ENCODE results near the gene DDB1.

DDB1 gene

GRCh38 chr11:61293867-61294716 lies 38.8 kb downstream of the DDB1 start:
- peak; percentile 46 for DNase-seq

GRCh38 chr11:61292356-61292755 lies 40.5 kb downstream of the DDB1 start:
- no peak for DNase-seq

GRCh38 chr11:61290905-61291690 lies 41.8 kb downstream of the DDB1 start:
- no peak for DNase-seq

GRCh38 chr11:61287338-61287977 lies 45.4 kb downstream of the DDB1 start:
- no peak for DNase-seq

GRCh38 chr11:61283613-61284012 lies 49.3 kb downstream of the DDB1 start:
- DNase-seq, result no peak

GRCh38 chr11:61281581-61282250 lies 51.2 kb downstream of the DDB1 start:
- DNase-seq, result peak; percentile 63

- no peak for DNase-seq
Observed at GRCh38 chr11:61280883-61281580, 51.9 kb downstream of the DDB1 start.

GRCh38 chr11:61279934-61280659 lies 52.8 kb downstream of the DDB1 start:
- DNase-seq, result no peak

- DNase-seq, result no peak
Observed at GRCh38 chr11:61278001-61278470, 54.9 kb downstream of the DDB1 start.

- no peak for DNase-seq
Observed at GRCh38 chr11:61277186-61278000, 55.5 kb downstream of the DDB1 start.

GRCh38 chr11:61275191-61275590 lies 57.7 kb downstream of the DDB1 start:
- DNase-seq, result no peak

GRCh38 chr11:61274084-61274483 lies 58.8 kb downstream of the DDB1 start:
- DNase-seq, result no peak

- DNase-seq, result no peak
Observed at GRCh38 chr11:61273178-61274078, 59.5 kb downstream of the DDB1 start.

GRCh38 chr11:61272731-61273130 lies 60.2 kb downstream of the DDB1 start:
- no peak for DNase-seq

- DNase-seq, result no peak
Observed at GRCh38 chr11:61270354-61271076, 62.4 kb downstream of the DDB1 start.

- DNase-seq, result no peak
Observed at GRCh38 chr11:61268588-61269250, 64.2 kb downstream of the DDB1 start.

- DNase-seq, result no peak
Observed at GRCh38 chr11:61267437-61267841, 65.5 kb downstream of the DDB1 start.

GRCh38 chr11:61266602-61267001 lies 66.3 kb downstream of the DDB1 start:
- DNase-seq, result no peak
